H9 (cell line): ENCODE data around the gene EXOC6. TPM values are rescaled to one million over a fixed set of nuclear protein-coding genes. Genes with fewer than 3 reads are reported as not detected.

ENCODE experiments used
- DNase-seq: peaks from one replicate; pipeline ENCODE4 v3.0.0-alpha.2; 2017
- H2AFZ ChIP-seq: one replicate; pipeline ENCODE4 v1.6.1; 2013; ENCODE audit warnings: mild to moderate bottlenecking, low read length, control low read depth, moderate library complexity
- H2AK5ac ChIP-seq: 2 replicates; pipeline ENCODE4 v1.6.1; 2013; ENCODE audit warnings: low read length, control low read depth, mixed read lengths; ENCODE audit not compliant: insufficient read length
- H2BK120ac ChIP-seq: one replicate; pipeline ENCODE4 v1.6.1; 2013; ENCODE audit warnings: low read depth, mild to moderate bottlenecking, low read length, control low read depth, inconsistent platforms; ENCODE audit not compliant: poor library complexity, severe bottlenecking
- H2BK12ac ChIP-seq: 2 replicates; pipeline ENCODE4 v1.6.1; 2013; ENCODE audit warnings: low read length, control low read depth, mixed read lengths, low read depth; ENCODE audit not compliant: insufficient read length
- H2BK15ac ChIP-seq: 2 replicates; pipeline ENCODE4 v1.6.1; 2013; ENCODE audit warnings: low read depth, low read length, control low read depth
- H2BK20ac ChIP-seq: one replicate; pipeline ENCODE4 v1.6.1; 2013; ENCODE audit warnings: low read depth, mild to moderate bottlenecking, low read length, control low read depth, inconsistent platforms; ENCODE audit not compliant: poor library complexity, severe bottlenecking
- H2BK5ac ChIP-seq: 2 replicates; pipeline ENCODE4 v1.6.1; 2013; ENCODE audit warnings: low read length, control low read depth, mixed read lengths; ENCODE audit not compliant: insufficient read length
- H3K14ac ChIP-seq: 2 replicates; pipeline ENCODE4 v1.6.1; 2013; ENCODE audit warnings: low read length, control low read depth; ENCODE audit not compliant: insufficient read depth
- H3K18ac ChIP-seq: 2 replicates; pipeline ENCODE4 v1.6.1; 2013; ENCODE audit warnings: low read depth, mild to moderate bottlenecking, mixed read lengths, low read length, control low read depth; ENCODE audit not compliant: insufficient read length
- H3K23ac ChIP-seq: 2 replicates; pipeline ENCODE4 v1.6.1; 2013; ENCODE audit warnings: low read length, control low read depth, mixed read lengths, low read depth; ENCODE audit not compliant: insufficient read length
- H3K23me2 ChIP-seq: 2 replicates; pipeline ENCODE4 v1.6.1; 2013; ENCODE audit warnings: low read depth, mild to moderate bottlenecking, mixed read lengths, low read length, control low read depth; ENCODE audit not compliant: insufficient read length, poor library complexity, severe bottlenecking
- H3K27ac ChIP-seq: 2 replicates; pipeline ENCODE4 v1.5.1; 2013; ENCODE audit warnings: low read length, control low read depth, mixed read lengths, low read depth; ENCODE audit not compliant: insufficient read length
- H3K27me3 ChIP-seq: 2 replicates; pipeline ENCODE4 v1.6.1; 2013; ENCODE audit warnings: low read length, control low read depth, inconsistent platforms; ENCODE audit not compliant: insufficient read depth
- H3K4ac ChIP-seq: 2 replicates; pipeline ENCODE4 v1.6.1; 2013; ENCODE audit warnings: low read depth, mild to moderate bottlenecking, control low read depth, inconsistent platforms, low read length, moderate library complexity
- H3K4me1 ChIP-seq: 2 replicates; pipeline ENCODE4 v1.6.1; 2013; ENCODE audit warnings: low read length, control low read depth, inconsistent platforms; ENCODE audit not compliant: insufficient read depth
- H3K4me2 ChIP-seq: 2 replicates; pipeline ENCODE4 v1.6.1; 2013; ENCODE audit warnings: low read length, control low read depth, mixed read lengths; ENCODE audit not compliant: insufficient read length, insufficient read depth
- H3K56ac ChIP-seq: 2 replicates; pipeline ENCODE4 v1.6.1; 2013; ENCODE audit warnings: low read depth, mild to moderate bottlenecking, mixed read lengths, low read length, control low read depth; ENCODE audit not compliant: insufficient read length
- H3K79me1 ChIP-seq: 2 replicates; pipeline ENCODE4 v1.6.1; 2013; ENCODE audit warnings: low read depth, mild to moderate bottlenecking, moderate library complexity, low read length, control low read depth, inconsistent platforms; ENCODE audit not compliant: insufficient read depth, poor library complexity, severe bottlenecking
- H3K79me2 ChIP-seq: 2 replicates; pipeline ENCODE4 v1.6.1; 2013; ENCODE audit warnings: low read length, control low read depth, inconsistent platforms; ENCODE audit not compliant: insufficient read depth
- H3K9ac ChIP-seq: 2 replicates; pipeline ENCODE4 v1.6.1; 2013; ENCODE audit warnings: low read length, control low read depth, mixed read lengths; ENCODE audit not compliant: insufficient read length; ENCODE audit errors: extremely low read depth
- H3K9me3 ChIP-seq: one replicate; pipeline ENCODE4 v1.6.1; 2013; ENCODE audit warnings: low read depth, low read length, inconsistent platforms; ENCODE audit not compliant: control insufficient read depth
- H3T11ph ChIP-seq: one replicate; pipeline ENCODE4 v1.6.1; 2013; ENCODE audit warnings: mild to moderate bottlenecking, low read length, control low read depth, inconsistent platforms
- H4K20me1 ChIP-seq: one replicate; pipeline ENCODE4 v1.6.1; 2013; ENCODE audit not compliant: control insufficient read depth, insufficient read length, insufficient read depth
- H4K5ac ChIP-seq: 2 replicates; pipeline ENCODE4 v1.6.1; 2013; ENCODE audit warnings: low read depth, mild to moderate bottlenecking, mixed read lengths, low read length, control low read depth; ENCODE audit not compliant: insufficient read length
- H4K8ac ChIP-seq: replicated peaks from 2 replicates; pipeline ENCODE4 v1.6.1; 2013; ENCODE audit warnings: low read length, control low read depth, mixed read lengths, low read depth; ENCODE audit not compliant: insufficient read length
- H4K91ac ChIP-seq: 2 replicates; pipeline ENCODE4 v1.6.1; 2013; ENCODE audit warnings: low read depth, mild to moderate bottlenecking, moderate library complexity, mixed read lengths, low read length, control low read depth; ENCODE audit not compliant: insufficient read length
- H3K27ac Mint-ChIP-seq, 3 experiments: 2 replicates in 2 of 3; 3 replicates in 1 of 3; pipeline ENCODE4 v1.8.0; 2020 to 2021; ENCODE audit warnings: mixed read lengths in 3 of 3, mild to moderate bottlenecking in 1 of 3, moderate library complexity in 1 of 3
- H3K27me3 Mint-ChIP-seq: 2 replicates; pipeline ENCODE4 v1.8.0; 2021; ENCODE audit warnings: low read depth, mild to moderate bottlenecking, moderate library complexity, mixed read lengths
- H3K36me3 Mint-ChIP-seq, 3 experiments: 2 replicates in 2 of 3; 3 replicates in 1 of 3; pipeline ENCODE4 v1.8.0; 2020 to 2021; ENCODE audit warnings: low read depth in 3 of 3, mixed read lengths in 3 of 3; ENCODE audit not compliant: insufficient read depth in 1 of 3
- H3K4me1 Mint-ChIP-seq, 2 experiments: 2 replicates each; pipeline ENCODE4 v1.8.0; 2020; ENCODE audit warnings: mixed read lengths in 2 of 2
- H3K4me3 Mint-ChIP-seq, 2 experiments: 2 replicates in 1 of 2; 3 replicates in 1 of 2; pipeline ENCODE4 v1.8.0; 2020 to 2021; ENCODE audit warnings: mild to moderate bottlenecking in 2 of 2, mixed read lengths in 2 of 2, moderate library complexity in 1 of 2
- H3K9me3 Mint-ChIP-seq, 2 experiments: 2 replicates in 1 of 2; 3 replicates in 1 of 2; pipeline ENCODE4 v1.8.0; 2020; ENCODE audit warnings: mild to moderate bottlenecking in 2 of 2, mixed read lengths in 2 of 2, moderate library complexity in 1 of 2
- CTCF ChIP-seq: fragments of 200-600 bp; sonication (generic); conservative IDR thresholded peaks from 3 replicates; pipeline ENCODE4 v1.8.0; 2021; ENCODE audit warnings: antibody characterized with exemption, mild to moderate bottlenecking
- WGBS: extraction: QIAGEN DNeasy Blood & Tissue Kit; methylation state at CpG from one replicate; pipeline ENCODE4 v1.1.7; 2013; ENCODE audit warnings: missing lambda C conversion rate, low lambda C conversion rate, mixed read lengths; ENCODE audit not compliant: insufficient read length; ENCODE audit errors: extremely low coverage; 5-methylcytosine and 5-hydroxymethylcytosine counted together
- total RNA-seq: library from RNA; stranded (reverse); gene quantifications from 2 replicates; pipeline ENCODE4 v1.2.1, GENCODE V29; 2021

EXOC6 gene
- total RNA-seq, 1 experiment from 2014 or later: 9.0 TPM

- H3K9me3 ChIP-seq: no peaks in the 10 kb centered on the region
These were observed 1.5 kb upstream of the EXOC6 start for GRCh38 chr10:92846854-92847201.

More at GRCh38 chr10:92846854-92847201, 1.5 kb upstream of the EXOC6 start:
- H3K23me2 ChIP-seq: peaks cover 7% of the 10 kb centered on the region
- H3K56ac ChIP-seq: no peak overlapping the region
- no peaks in the 10 kb centered on the region for H3K79me2 ChIP-seq
- no peaks in the 10 kb centered on the region for H3K79me1 ChIP-seq
- no peak overlapping the region for H3T11ph ChIP-seq
- H3K18ac ChIP-seq: no peak overlapping the region
- no peak overlapping the region for H3K27ac Mint-ChIP-seq
- H4K91ac ChIP-seq: no peak overlapping the region
- H3K4me3 Mint-ChIP-seq: no peak overlapping the region
- H4K8ac ChIP-seq: no peak overlapping the region
- H3K4me2 ChIP-seq: no peak overlapping the region
- DNase-seq: no peak
- peaks cover 5% of the 10 kb centered on the region in 2 experiments; a peak in 3 of 5 replicates for H3K9me3 Mint-ChIP-seq
- H3K36me3 Mint-ChIP-seq: no peaks in the 10 kb centered on the region
- H2AK5ac ChIP-seq: no peak overlapping the region
- no peak overlapping the region for H2BK12ac ChIP-seq
- TF ChIP-seq CTCF: no peak
- H3K9ac ChIP-seq: no peak overlapping the region
- H2BK5ac ChIP-seq: no peak overlapping the region
- H2BK15ac ChIP-seq: no peak overlapping the region
- no peak overlapping the region for H3K23ac ChIP-seq
- no CpG with 5 or more reads among the region's 2 CpGs for WGBS
- no peak overlapping the region for H3K4ac ChIP-seq
- H3K27ac ChIP-seq: no peak overlapping the region
- H3K27me3 ChIP-seq: peaks cover 8% of the 10 kb centered on the region; the same call in 1 of the 2 replicates
- H2AFZ ChIP-seq: no peak overlapping the region
- no peak overlapping the region for H2BK20ac ChIP-seq
- H4K20me1 ChIP-seq: no peaks in the 10 kb centered on the region
- H2BK120ac ChIP-seq: no peak overlapping the region
- peaks cover 14 to 22% of the 10 kb centered on the region in 2 experiments for H3K4me1 Mint-ChIP-seq
- H3K14ac ChIP-seq: no peak overlapping the region
- H4K5ac ChIP-seq: no peak overlapping the region
- H3K27me3 Mint-ChIP-seq: peaks cover 60% of the 10 kb centered on the region
- H3K4me1 ChIP-seq: no peaks in the 10 kb centered on the region
